Measurements from ENCODE around the gene ERG. TPM values are rescaled to one million over a fixed set of nuclear protein-coding genes. Genes with fewer than 3 reads are reported as not detected.
A peak's percentile ranks its signal among the peaks of the same experiment; 100 is the strongest.

The ERG gene
- total and polyA plus RNA-seq, 2 donors = 3.9 to 5.8 TPM

DNA sequence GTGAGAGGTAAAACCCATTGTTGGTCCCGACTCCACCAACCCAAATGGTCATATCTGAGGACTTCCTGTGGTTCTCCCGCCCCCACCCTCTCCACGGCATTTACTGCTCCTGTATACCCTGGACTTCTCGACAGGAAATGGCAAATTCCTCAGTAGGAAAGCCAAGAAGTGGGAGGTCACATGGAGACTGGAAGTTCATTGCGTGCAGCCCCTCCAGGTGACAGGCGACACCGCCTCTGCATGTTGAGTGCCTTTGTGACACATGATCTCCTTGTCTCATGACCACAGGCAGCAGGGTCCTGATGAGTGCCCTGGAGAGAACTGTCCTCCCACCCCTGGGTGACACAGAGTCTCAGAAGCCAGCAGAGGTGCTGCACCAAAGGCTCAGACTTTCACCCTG lies 24.2 kb downstream of the ERG start:
- Histone ChIP-seq H3K27me3 (ENCODE audit: control insufficient read depth in 2 of 2, insufficient read depth in 1 of 2, low read length in 1 of 2) (peaks cover 0 to 10% of the 10 kb centered on the region in 2 donors), H3K4me1 (ENCODE audit: control insufficient read depth in 2 of 2, insufficient read depth in 2 of 2, low read length in 2 of 2) (peaks cover 22 to 56% of the 10 kb centered on the region in 2 donors)
- 55% methylated on average over 7 of the region's 7 CpGs for WGBS

DNA sequence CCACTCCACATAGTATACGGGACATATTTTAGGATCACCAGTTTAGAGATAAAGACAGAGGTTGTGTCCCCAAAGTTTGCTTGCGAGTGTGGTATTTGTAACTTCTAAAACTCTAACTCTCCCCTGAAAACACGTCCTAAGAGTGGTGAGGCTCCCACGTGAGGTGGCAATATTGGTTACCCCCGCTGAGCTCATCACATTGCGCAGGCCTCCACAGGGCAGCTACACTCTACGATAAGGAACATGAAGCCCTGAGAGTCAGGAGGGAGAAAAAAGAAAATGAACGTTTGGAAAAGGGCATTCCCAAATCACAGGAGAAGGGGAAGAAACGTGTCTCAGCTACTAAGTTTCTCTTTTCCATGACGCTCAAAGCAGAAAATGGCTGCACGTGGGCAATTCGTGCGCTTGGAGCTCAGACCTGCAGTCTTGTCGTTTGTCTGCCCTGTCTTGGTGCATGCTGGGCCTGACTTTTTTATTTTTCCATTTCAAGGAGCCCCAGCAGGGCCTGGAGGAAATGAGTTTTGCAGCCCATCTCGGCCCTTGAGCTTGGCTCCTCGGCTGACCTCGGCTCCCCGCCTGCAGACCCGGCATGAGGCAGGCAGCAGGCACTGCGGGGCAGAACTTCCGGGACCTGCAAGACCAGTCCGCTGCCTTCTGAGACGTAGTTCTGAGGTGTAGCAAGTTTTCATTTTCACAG lies 25.7 kb downstream of the ERG start:
- Histone ChIP-seq H3K4me3 (ENCODE audit: low read length in 2 of 2) (no peak overlapping the region), H3K4me1 (ENCODE audit: control insufficient read depth in 2 of 2, insufficient read depth in 2 of 2, low read length in 2 of 2) (peaks cover 22 to 44% of the 10 kb centered on the region in 2 donors), H3K36me3 (ENCODE audit: control insufficient read depth in 2 of 2, insufficient read depth in 2 of 2, low read length in 1 of 2) (no peaks in the 10 kb centered on the region), H3K27me3 (ENCODE audit: control insufficient read depth in 2 of 2, insufficient read depth in 1 of 2, low read length in 1 of 2) (peaks cover 0 to 10% of the 10 kb centered on the region in 2 donors), H3K27ac (ENCODE audit: low read depth in 1 of 2, low read length in 1 of 2) (no peak overlapping the region), H3K9me3 (ENCODE audit: control insufficient read depth in 2 of 2, insufficient read depth in 1 of 2, low read length in 1 of 2) (no peaks in the 10 kb centered on the region)
- 59% methylated on average over 23 of the region's 23 CpGs for WGBS
- no peak for DNase-seq (ENCODE audit: low read depth in 6 of 9, low spot score in 9 of 9)

More for the DNA sequence above, 24.2 kb downstream of the ERG start:
- Histone ChIP-seq H3K27ac (ENCODE audit: low read depth in 1 of 2, low read length in 1 of 2) (peak overlapping the region in 1 of 2 donors; percentile 41), H3K36me3 (ENCODE audit: control insufficient read depth in 2 of 2, insufficient read depth in 2 of 2, low read length in 1 of 2) (no peaks in the 10 kb centered on the region), H3K9me3 (ENCODE audit: control insufficient read depth in 2 of 2, insufficient read depth in 1 of 2, low read length in 1 of 2) (no peaks in the 10 kb centered on the region), H3K4me3 (ENCODE audit: low read length in 2 of 2) (no peak overlapping the region)
- no peak for DNase-seq (ENCODE audit: low read depth in 6 of 9, low spot score in 9 of 9)

DNA sequence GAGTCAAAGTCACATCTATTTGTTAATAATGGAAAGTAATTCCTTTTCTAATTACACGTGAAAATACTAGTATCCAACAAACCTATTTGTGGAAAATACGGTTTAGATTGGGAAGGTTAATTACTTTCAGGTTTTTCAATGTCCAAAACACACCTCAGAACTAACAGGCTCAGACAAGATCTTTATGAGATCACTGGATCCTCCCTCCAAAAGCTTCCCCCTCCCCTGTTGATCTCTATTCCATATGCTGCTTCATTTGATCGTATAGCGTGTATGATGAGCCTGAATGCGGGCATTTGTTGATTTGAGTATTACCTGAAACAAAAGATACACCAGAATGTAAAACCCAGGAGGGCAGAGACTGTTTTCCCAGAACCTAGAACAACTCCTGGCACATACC lies 26.5 kb downstream of the ERG start:
- no peak for DNase-seq (ENCODE audit: low read depth in 6 of 9, low spot score in 9 of 9)
- Histone ChIP-seq H3K4me3 (ENCODE audit: low read length in 2 of 2) (no peak overlapping the region), H3K36me3 (ENCODE audit: control insufficient read depth in 2 of 2, insufficient read depth in 2 of 2, low read length in 1 of 2) (no peaks in the 10 kb centered on the region), H3K27me3 (ENCODE audit: control insufficient read depth in 2 of 2, insufficient read depth in 1 of 2, low read length in 1 of 2) (peaks cover 0 to 6% of the 10 kb centered on the region in 2 donors), H3K4me1 (ENCODE audit: control insufficient read depth in 2 of 2, insufficient read depth in 2 of 2, low read length in 2 of 2) (peaks cover 15 to 41% of the 10 kb centered on the region in 2 donors), H3K27ac (ENCODE audit: low read depth in 1 of 2, low read length in 1 of 2) (no peak overlapping the region), H3K9me3 (ENCODE audit: control insufficient read depth in 2 of 2, insufficient read depth in 1 of 2, low read length in 1 of 2) (no peaks in the 10 kb centered on the region)
- 91% methylated on average over 5 of the region's 5 CpGs for WGBS

DNA sequence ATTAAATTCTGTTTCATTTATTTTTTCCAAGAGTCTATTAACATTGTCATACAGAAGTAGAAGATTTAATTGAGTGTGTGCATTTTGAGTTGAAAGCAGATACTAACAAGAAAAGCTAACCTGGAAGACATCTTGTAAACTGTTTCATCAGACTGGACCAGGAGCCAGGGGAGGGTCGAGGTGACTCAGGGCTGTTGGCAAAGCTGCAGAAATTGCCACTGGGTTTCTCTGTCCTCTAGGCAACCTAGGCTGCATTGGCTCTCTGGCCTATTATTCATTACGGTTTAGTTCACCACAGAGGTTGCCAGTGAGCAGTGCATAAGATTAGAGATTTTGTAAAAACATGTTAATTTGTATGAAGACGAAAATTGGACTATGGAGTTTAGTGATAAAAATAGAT lies 27.5 kb downstream of the ERG start:
- H3K9me3 ChIP-seq (ENCODE audit: control insufficient read depth in 2 of 2, insufficient read depth in 1 of 2, low read length in 1 of 2) = no peaks in the 10 kb centered on the region
- no peak overlapping the region for H3K27ac ChIP-seq (ENCODE audit: low read depth in 1 of 2, low read length in 1 of 2)
- 84% methylated on average over 3 of the region's 3 CpGs for WGBS
- no peak overlapping the region for H3K4me3 ChIP-seq (ENCODE audit: low read length in 2 of 2)
- H3K27me3 ChIP-seq (ENCODE audit: control insufficient read depth in 2 of 2, insufficient read depth in 1 of 2, low read length in 1 of 2) = no peaks in the 10 kb centered on the region
- peaks cover 6 to 31% of the 10 kb centered on the region in 2 donors for H3K4me1 ChIP-seq (ENCODE audit: control insufficient read depth in 2 of 2, insufficient read depth in 2 of 2, low read length in 2 of 2)
- H3K36me3 ChIP-seq (ENCODE audit: control insufficient read depth in 2 of 2, insufficient read depth in 2 of 2, low read length in 1 of 2) = no peaks in the 10 kb centered on the region
- no peak for DNase-seq (ENCODE audit: low read depth in 6 of 9, low spot score in 9 of 9)

DNA sequence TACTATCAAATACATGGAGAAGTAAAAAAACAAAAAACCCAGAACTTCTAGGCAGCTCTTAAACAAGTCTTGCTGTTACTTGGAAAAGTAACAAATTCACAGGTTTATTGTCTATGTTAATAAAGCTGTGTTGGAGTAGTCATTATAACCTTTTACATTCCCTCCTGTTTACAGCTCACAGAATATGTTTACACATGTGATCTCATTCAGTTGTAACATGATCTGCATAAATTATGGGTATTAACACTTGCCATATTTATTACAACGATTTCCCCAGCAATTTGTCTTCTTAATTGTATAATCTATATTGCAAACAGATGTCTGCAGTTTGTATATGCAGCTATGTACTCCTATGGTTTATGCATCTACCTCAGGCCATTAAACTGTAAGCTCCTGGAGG lies 28.6 kb downstream of the ERG start:
- Histone ChIP-seq H3K27me3 (ENCODE audit: control insufficient read depth in 2 of 2, insufficient read depth in 1 of 2, low read length in 1 of 2) (no peaks in the 10 kb centered on the region), H3K36me3 (ENCODE audit: control insufficient read depth in 2 of 2, insufficient read depth in 2 of 2, low read length in 1 of 2) (no peaks in the 10 kb centered on the region), H3K4me3 (ENCODE audit: low read length in 2 of 2) (no peak overlapping the region), H3K9me3 (ENCODE audit: control insufficient read depth in 2 of 2, insufficient read depth in 1 of 2, low read length in 1 of 2) (no peaks in the 10 kb centered on the region), H3K4me1 (ENCODE audit: control insufficient read depth in 2 of 2, insufficient read depth in 2 of 2, low read length in 2 of 2) (peaks cover 3 to 21% of the 10 kb centered on the region in 2 donors), H3K27ac (ENCODE audit: low read depth in 1 of 2, low read length in 1 of 2) (no peak overlapping the region)
- no peak for DNase-seq (ENCODE audit: low read depth in 6 of 9, low spot score in 9 of 9)
- 79% methylated on average over 1 of the region's 1 CpG for WGBS

DNA sequence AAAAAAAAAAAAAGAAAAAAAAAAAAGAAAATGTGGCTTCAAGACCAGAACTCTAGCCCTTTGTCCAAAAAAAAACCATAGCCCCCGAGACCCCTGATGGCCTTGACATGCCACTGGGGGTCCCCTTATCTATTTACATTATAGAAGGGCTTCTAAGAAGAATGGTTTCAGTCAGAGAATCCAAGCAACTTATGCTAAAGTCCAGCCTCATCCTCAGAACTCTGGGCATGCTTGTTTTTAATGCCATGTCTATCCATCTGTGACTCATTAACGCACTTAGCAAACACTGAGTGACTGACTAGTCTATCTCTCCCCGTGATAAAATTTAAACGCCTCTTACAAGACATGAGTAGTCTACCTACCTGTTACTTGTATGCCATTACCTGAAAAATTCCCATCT lies 29.3 kb downstream of the ERG start:
- no peaks in the 10 kb centered on the region for H3K27me3 ChIP-seq (ENCODE audit: control insufficient read depth in 2 of 2, insufficient read depth in 1 of 2, low read length in 1 of 2)
- no peak for DNase-seq (ENCODE audit: low read depth in 6 of 9, low spot score in 9 of 9)
- peaks cover 3 to 16% of the 10 kb centered on the region in 2 donors for H3K4me1 ChIP-seq (ENCODE audit: control insufficient read depth in 2 of 2, insufficient read depth in 2 of 2, low read length in 2 of 2)
- H3K9me3 ChIP-seq (ENCODE audit: control insufficient read depth in 2 of 2, insufficient read depth in 1 of 2, low read length in 1 of 2) = no peaks in the 10 kb centered on the region
- H3K36me3 ChIP-seq (ENCODE audit: control insufficient read depth in 2 of 2, insufficient read depth in 2 of 2, low read length in 1 of 2) = no peaks in the 10 kb centered on the region
- 93% methylated on average over 4 of the region's 4 CpGs for WGBS
- H3K4me3 ChIP-seq (ENCODE audit: low read length in 2 of 2) = no peak overlapping the region
- no peak overlapping the region for H3K27ac ChIP-seq (ENCODE audit: low read depth in 1 of 2, low read length in 1 of 2)

DNA sequence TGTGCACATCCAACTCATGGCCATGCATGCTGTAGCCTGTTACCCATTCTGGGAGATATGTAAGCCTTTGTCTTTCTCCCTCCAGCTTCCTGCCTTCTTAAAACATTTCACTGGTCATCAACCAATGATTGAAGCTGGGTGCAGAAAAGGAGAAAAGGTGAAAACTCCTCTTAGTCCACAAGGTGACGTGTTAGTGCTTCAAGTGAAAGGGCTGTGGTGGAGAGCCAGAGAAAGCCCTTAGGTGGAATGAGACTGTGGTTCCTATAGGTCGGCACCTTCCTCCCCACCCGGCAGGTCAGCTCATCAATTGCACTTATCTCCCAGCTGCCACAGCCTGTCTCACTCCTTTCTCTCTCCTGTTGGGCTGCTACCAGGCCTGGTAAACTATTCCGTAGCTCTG lies 30.4 kb downstream of the ERG start:
- 83% methylated on average over 4 of the region's 4 CpGs for WGBS
- no peaks in the 10 kb centered on the region for H3K27me3 ChIP-seq (ENCODE audit: control insufficient read depth in 2 of 2, insufficient read depth in 1 of 2, low read length in 1 of 2)
- no peak for DNase-seq (ENCODE audit: low read depth in 6 of 9, low spot score in 9 of 9)
- no peaks in the 10 kb centered on the region for H3K9me3 ChIP-seq (ENCODE audit: control insufficient read depth in 2 of 2, insufficient read depth in 1 of 2, low read length in 1 of 2)
- H3K36me3 ChIP-seq (ENCODE audit: control insufficient read depth in 2 of 2, insufficient read depth in 2 of 2, low read length in 1 of 2) = no peaks in the 10 kb centered on the region
- H3K4me1 ChIP-seq (ENCODE audit: control insufficient read depth in 2 of 2, insufficient read depth in 2 of 2, low read length in 2 of 2) = peaks cover 2 to 11% of the 10 kb centered on the region in 2 donors
- no peak overlapping the region for H3K4me3 ChIP-seq (ENCODE audit: low read length in 2 of 2)
- no peak overlapping the region for H3K27ac ChIP-seq (ENCODE audit: low read depth in 1 of 2, low read length in 1 of 2)

DNA sequence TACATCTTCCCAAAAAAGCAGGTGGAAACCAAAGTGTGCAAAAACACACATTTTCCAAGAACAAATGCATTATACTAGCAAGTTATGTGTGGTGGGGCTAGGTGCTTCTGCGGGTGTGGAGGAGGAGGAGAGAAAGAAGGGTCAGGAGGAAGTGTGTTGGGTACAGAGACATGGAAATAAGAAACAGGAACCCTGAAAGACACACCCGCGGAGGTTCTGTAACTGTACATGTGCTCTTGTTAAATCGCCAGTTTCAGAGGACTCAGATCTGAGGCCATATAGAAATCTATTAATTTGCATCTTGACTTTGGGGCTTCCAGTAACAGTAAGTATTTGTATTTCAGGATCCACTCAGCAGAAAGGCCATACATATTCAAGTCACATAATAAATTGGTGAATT lies 30.9 kb downstream of the ERG start:
- Histone ChIP-seq H3K27me3 (ENCODE audit: control insufficient read depth in 2 of 2, insufficient read depth in 1 of 2, low read length in 1 of 2) (no peaks in the 10 kb centered on the region), H3K4me1 (ENCODE audit: control insufficient read depth in 2 of 2, insufficient read depth in 2 of 2, low read length in 2 of 2) (peaks cover 0 to 8% of the 10 kb centered on the region in 2 donors), H3K9me3 (ENCODE audit: control insufficient read depth in 2 of 2, insufficient read depth in 1 of 2, low read length in 1 of 2) (no peaks in the 10 kb centered on the region), H3K36me3 (ENCODE audit: control insufficient read depth in 2 of 2, insufficient read depth in 2 of 2, low read length in 1 of 2) (no peaks in the 10 kb centered on the region), H3K27ac (ENCODE audit: low read depth in 1 of 2, low read length in 1 of 2) (no peak overlapping the region), H3K4me3 (ENCODE audit: low read length in 2 of 2) (no peak overlapping the region)
- 14% methylated on average over 4 of the region's 4 CpGs for WGBS
- DNase-seq (ENCODE audit: low read depth in 6 of 9, low spot score in 9 of 9) = no peak

DNA sequence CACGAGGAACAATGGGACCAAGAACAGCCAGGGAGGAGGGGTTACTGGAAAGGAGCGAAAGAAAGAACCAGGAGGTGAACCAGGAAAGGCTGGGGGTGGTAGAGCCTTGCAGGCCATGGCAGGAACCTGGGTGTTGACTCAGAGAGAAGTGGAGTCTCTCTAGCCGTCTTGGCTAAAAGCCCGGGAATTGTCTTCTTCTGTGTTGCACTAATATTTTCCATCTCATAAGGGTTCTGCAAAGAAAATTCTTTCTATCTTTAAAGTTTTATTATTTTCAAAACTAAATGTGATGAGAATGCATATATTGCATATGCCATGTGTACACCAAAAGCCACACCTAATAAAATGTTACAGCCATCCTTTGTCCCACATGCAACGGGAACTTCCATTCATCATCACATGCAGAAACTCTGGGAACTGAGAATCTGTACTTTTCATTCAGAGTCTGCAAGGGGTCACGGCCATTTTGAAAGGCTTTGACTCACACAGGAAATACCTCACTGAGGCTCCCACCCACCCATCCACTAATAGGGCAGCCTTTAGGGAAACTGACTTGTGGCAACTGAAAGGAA lies 38.0 kb downstream of the ERG start:
- Histone ChIP-seq H3K27me3 (ENCODE audit: control insufficient read depth in 2 of 2, insufficient read depth in 1 of 2, low read length in 1 of 2) (no peaks in the 10 kb centered on the region), H3K9me3 (ENCODE audit: control insufficient read depth in 2 of 2, insufficient read depth in 1 of 2, low read length in 1 of 2) (no peaks in the 10 kb centered on the region), H3K4me1 (ENCODE audit: control insufficient read depth in 2 of 2, insufficient read depth in 2 of 2, low read length in 2 of 2) (peaks cover 0 to 2% of the 10 kb centered on the region in 2 donors), H3K4me3 (ENCODE audit: low read length in 2 of 2) (no peak overlapping the region), H3K36me3 (ENCODE audit: control insufficient read depth in 2 of 2, insufficient read depth in 2 of 2, low read length in 1 of 2) (no peaks in the 10 kb centered on the region), H3K27ac (ENCODE audit: low read depth in 1 of 2, low read length in 1 of 2) (no peak overlapping the region)
- DNase-seq (ENCODE audit: low read depth in 6 of 9, low spot score in 9 of 9) = no peak
- WGBS = 93% methylated on average over 6 of the region's 6 CpGs
